ENCODE measurements around the gene ZSCAN5C.

DNA sequence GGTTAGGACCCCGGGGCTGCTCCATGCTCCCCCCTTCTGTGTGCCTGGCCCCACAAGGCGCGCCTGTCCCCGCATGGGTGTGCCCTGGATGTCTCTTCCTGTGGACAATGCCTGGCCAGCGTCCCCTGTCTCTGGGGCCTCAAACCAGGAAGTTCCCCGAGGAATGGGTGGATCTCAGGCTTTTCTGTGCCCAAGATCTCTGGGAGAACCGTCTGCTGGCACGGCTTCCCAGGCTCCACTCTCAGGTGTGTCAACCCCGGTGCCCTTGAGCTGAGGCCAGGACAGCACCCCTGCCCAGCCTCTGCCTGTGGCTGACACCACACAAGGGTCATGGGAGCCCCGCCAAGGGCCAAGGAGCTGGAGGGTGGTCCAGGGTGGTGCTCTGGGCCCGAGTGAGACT, 45.3 kb upstream of the ZSCAN5C start:
- TF ChIP-seq, protein P1, sequence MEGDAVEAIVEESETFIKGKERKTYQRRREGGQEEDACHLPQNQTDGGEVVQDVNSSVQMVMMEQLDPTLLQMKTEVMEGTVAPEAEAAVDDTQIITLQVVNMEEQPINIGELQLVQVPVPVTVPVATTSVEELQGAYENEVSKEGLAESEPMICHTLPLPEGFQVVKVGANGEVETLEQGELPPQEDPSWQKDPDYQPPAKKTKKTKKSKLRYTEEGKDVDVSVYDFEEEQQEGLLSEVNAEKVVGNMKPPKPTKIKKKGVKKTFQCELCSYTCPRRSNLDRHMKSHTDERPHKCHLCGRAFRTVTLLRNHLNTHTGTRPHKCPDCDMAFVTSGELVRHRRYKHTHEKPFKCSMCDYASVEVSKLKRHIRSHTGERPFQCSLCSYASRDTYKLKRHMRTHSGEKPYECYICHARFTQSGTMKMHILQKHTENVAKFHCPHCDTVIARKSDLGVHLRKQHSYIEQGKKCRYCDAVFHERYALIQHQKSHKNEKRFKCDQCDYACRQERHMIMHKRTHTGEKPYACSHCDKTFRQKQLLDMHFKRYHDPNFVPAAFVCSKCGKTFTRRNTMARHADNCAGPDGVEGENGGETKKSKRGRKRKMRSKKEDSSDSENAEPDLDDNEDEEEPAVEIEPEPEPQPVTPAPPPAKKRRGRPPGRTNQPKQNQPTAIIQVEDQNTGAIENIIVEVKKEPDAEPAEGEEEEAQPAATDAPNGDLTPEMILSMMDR (IDR thresholded peaks at IDR 0.05; ENCODE audit: low read length): no peak
- no peak for TF ChIP-seq EZH2 (IDR thresholded peaks at IDR 0.05; ENCODE audit: borderline replicate concordance, low read length)
